GM20431 (cell line): ENCODE data around the gene TPRX2.
"Not testable (repeated sequence)": the region's sequence is repeated elsewhere in the genome, so short reads cannot be mapped to it uniquely, and the experiment has no call there.

Source experiments
- in situ Hi-C: fragments of 300-500 bp; cut with MseI, MboI; formaldehyde crosslinking; loops from one replicate; pipeline ENCODE4 v1.15.0; 2020; ENCODE audit warnings: low sequenced_read_pairs; ENCODE audit not compliant: unreplicated experiment

Gene TPRX2

GRCh38 chr19:47859838-47860237, 803 bp downstream of the TPRX2 start:
- in situ Hi-C loops, result not testable (repeated sequence)

DNA sequence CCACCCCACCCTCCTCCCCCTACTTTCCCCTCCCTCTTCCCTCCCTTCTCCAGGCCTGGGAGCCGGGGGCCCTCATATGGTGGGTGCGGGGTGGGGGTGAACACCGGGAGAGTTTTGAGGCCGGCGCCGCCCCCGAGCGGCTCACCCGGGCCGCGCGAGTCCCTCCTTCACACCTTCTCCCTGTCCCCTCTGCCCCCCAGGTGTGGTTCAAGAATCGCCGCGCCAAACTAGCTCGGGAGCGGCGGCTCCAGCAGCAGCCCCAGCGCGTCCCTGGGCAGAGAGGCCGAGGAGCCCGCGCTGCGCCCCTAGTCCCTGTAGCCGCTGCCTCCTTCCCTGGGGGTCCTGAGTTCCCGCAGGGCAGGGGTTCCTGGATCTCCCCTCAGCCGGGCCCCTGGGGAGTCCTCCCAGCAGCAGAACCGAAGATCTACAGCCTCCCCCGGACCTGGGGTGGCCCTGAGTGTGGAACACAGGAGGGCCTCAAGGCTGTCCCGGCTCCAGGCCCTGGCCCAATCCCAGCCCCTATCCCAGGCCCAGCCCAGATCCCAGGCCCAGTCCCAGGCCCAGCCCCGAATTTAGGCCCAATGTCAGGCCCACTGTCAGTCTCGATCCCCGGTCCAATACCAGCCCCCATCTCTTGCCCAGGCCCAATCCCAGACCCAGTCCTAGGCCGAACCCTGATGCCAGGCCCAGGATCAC, 1.7 kb downstream of the TPRX2 start:
- in situ Hi-C loops, result no loop called here

DNA sequence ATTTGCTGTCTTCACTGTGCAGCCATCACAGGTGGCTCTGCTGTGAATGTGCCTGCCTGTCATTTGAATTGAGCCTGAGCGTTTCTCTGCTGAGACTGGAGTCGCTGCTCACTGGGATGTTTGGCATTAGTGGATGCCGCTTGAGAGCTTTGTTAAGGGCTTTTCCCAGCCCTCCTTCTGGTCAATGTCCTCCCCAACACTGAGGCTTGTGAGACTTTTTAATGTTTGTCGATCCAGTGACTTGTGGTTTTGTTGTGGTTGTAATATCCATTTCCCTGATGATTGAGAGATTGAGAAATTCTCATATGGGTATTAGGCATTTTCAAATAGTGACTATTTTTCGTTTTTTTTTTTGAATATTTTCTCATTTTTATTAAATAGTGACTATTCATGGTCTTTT, 2.6 kb downstream of the TPRX2 start:
- in situ Hi-C loops, result no loop called here

DNA sequence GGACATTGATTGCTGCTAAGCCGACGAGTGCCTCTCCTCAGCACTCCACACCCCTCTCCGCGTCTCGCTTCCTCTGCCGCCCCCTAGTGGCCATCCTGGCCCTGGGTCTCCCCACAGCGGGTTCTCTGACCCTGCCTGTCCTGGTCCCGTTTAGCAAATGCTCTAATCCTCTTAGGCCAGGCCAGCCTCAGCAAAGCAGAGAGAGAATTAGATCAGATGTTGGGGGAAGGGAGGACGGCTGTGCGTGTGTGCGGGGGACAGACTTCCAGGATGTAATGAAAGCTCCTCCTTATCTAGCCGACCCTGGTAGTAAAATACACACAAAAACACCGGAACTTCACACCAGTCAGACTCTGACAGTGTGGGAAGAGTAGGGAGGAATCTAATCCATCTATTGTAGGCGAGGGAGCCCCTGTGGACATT, 4.5 kb downstream of the TPRX2 start:
- in situ Hi-C loops, result no loop called here

DNA sequence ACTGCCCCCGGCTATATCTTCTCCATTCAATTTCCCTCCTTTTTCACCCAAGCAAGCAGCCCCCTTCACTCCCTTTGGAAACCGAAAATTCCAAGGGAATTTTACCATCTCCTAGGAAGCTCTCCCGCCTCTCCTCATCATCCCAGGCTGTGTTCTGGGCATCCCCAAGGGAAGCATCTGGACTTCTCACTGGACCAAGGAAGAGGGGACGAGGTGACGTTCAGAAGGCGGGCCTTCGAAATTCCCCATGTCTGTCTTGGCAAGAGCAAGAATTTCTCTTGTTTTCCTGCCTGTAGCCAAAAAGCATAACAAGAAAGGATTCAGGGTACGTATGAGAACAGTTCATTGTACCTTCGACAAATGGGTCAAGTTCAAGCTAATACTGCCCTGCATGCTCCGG, 6.1 kb downstream of the TPRX2 start:
- in situ Hi-C loops, result no loop called here

GRCh38 chr19:47878906-47879305, 19.9 kb downstream of the TPRX2 start:
- in situ Hi-C loops, result no loop called here

- in situ Hi-C loops, result not testable (repeated sequence)
Measured at GRCh38 chr19:47879385-47879784, 20.4 kb downstream of the TPRX2 start.

DNA sequence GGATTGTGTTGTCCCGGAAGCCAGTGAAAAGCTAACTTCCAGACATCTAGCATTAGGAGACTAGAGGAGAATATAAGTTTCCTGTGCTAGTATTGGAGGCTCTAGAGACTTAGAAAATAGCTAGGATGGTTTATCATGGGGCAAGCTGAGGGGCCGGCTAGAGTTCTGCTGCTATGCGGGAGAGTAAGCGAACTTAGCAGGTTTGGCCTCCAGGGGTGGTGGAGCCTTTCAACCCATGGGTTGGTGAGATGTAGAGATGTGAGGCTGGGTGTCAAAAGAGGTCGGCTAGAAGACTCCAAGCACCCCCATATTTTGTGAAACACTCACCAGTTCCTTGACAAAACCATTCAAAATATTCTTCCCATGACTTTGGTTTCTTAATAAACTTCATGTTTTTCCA, 22.7 kb downstream of the TPRX2 start:
- in situ Hi-C loops, result no loop called here

GRCh38 chr19:47882890-47883289, 23.9 kb downstream of the TPRX2 start:
- in situ Hi-C loops, result no loop called here

GRCh38 chr19:47885067-47885463, 26.0 kb downstream of the TPRX2 start:
- in situ Hi-C loops, result no loop called here

DNA sequence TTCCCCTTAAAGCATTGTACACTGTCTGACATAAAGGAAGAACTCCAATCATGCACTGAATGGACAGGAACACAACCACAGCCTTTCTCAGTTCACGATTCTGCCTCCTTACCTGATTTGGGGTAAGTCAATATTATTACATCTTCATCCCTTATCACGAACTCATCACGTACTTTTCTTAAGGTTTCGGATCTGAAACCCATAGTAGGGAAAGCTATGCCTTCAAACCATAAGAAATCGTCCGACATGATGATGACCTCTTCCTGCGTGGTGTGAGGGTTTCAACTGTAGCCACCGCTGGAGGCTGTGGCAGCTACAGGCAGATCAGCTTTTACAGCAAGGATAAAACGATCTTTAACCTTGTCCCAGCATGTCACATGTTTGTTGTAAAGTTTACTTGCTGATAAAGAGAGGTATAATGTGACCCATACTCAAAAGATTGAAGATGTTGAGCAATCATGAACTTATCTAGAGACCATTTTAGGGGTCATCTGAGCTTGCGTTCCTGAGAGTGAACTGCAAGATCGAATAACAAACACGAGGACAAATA, 27.1 kb downstream of the TPRX2 start, which contains the start of gene SULT2A1:
Gene SULT2A1 (minus strand): TSS at position 306 of the 550 bp plus-strand sequence. CDS start 58 bp downstream, at position 248.
- in situ Hi-C loops, result no loop called here

DNA sequence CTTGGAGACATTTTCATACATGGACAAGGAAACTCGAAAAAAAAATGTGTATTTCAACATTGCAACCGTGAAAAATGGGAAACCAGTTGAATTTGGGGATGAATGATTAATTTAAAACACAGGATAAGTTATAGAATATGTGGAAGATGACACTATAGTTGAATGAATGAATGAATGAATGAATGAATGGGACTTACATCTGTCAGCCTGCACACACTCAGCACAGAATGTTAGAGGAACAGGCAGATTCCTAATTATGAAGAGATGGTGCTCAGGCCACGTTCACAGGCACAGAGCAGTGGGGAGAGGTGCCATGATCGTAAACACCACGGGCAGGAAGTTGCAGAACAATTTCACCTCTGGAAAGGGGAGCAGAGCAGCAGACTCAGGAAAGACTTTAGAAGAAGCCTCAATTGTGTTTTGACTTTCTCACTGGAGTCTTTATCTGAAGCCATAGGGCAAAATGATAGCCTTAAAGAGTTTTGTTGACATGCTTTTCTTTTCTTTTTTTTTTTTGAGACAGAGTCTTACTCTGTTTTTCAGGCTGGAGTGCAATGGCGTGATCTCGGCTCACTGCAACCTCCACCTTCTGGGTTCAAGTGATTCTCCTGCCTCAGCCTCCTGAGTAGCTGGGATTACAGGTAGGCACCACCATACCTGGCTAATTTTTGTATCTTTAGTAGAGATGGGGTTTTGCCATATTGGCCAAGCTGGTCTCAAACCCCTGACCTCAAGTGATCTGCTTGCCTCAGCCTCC, 32.0 kb downstream of the TPRX2 start:
- in situ Hi-C loops, result no loop called here

GRCh38 chr19:47891622-47891922, 32.5 kb downstream of the TPRX2 start:
- in situ Hi-C loops, result no loop called here

GRCh38 chr19:47891923-47892666, 33.1 kb downstream of the TPRX2 start:
- in situ Hi-C loops, result no loop called here

DNA sequence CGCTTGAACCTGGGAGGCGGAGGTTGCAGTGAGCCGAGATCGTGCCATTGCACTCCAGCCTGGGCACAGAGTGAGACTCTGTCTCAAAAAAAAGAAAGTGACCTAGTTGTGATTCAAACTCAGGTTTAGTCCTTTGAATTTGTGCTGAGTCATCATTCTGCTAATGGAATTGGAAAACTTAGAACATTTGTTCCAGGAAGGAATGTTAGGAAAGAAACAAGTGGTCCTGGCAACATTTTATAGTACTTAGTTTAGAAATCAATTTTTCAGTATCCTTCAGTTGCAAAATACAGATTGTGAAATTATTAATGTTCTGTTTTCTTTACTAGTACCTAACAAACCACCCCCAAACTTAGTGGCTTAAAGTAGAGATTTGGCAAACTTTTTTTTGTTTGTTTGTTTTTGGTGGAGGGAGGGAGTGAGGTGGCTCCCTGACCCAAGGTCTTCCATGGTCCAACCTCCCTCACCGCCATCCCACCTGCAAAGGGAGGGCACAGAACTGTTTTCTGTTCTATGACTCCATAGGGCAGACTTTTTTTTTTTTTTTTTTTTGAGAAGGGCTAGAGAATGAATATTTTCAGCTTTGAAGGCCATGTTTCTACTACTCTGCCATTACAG, 36.2 kb downstream of the TPRX2 start:
- in situ Hi-C loops, result no loop called here

- in situ Hi-C loops, result no loop called here
Measured at GRCh38 chr19:47896019-47896418, 37.0 kb downstream of the TPRX2 start.

- in situ Hi-C loops, result no loop called here
Measured at GRCh38 chr19:47896773-47897172, 37.7 kb downstream of the TPRX2 start.

DNA sequence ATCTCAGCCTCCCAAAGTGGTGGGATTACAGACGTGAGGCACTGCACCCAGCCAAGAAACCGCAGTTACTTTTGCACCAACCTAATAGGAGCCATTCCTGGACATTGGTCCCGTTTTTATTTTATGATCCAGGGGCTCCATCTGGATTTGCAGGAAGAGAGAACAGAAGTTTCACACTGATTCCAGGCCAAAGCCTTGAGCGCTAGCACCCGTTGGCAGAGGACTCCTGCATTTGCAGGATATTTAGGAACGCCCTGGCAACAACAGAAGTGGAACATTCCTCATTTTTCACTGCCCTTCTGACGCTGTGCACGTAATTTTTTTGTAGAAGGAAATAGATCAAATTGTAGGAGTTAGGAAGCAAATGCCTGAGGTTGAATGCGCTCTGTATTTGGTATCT, 38.8 kb downstream of the TPRX2 start:
- in situ Hi-C loops, result no loop called here

- in situ Hi-C loops, result no loop called here
Measured at GRCh38 chr19:47899335-47899734, 40.3 kb downstream of the TPRX2 start.

DNA sequence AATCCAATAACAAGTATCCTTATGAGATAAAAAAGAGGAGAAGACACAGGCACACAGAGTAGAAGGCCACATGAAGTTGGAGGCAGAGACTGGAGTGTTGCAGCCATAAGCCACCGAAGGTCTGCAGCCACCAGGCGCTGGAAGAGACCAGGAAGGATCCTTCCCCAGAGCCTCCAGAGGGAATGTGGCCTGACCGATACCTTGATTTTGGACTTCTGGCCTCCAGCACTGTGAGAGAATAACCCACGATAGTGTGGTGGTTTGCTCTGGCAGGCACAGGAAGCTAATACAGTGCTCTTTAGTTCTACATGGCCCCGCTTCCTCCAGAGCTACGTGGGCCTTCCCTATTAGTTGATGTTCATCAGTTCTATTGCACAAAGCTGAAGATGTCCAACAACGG, 42.3 kb downstream of the TPRX2 start:
- in situ Hi-C loops, result no loop called here
